HEK293T (cell line): Measurements from ENCODE around the gene ANXA1.

Source experiments
- CTCF ChIA-PET: fragments of 350-600 bp; formaldehyde crosslinking; extraction: SDS; loops from one replicate; lab custom pipeline; 2021; ENCODE audit warnings: antibody characterized with exemption, inconsistent platforms; lab: Yijun Ruan, JAX
- POLR2A ChIA-PET: fragments of 350-600 bp; formaldehyde crosslinking; extraction: SDS; loops from one replicate; lab custom pipeline; 2020; ENCODE audit warnings: antibody characterized with exemption, inconsistent platforms; lab: Yijun Ruan, JAX
- DNase-seq: peaks from one replicate; pipeline ENCODE4 v3.0.0; 2012; ENCODE audit warnings: mixed read lengths; ENCODE audit errors: extremely low spot score
- ARNT ChIP-seq: fragments of 450-650 bp; IDR thresholded peaks from 2 replicates; pipeline ENCODE4 v1.6.1; 2017; ENCODE audit warnings: mild to moderate bottlenecking
- BHLHE40 ChIP-seq: fragments of 450-650 bp; IDR thresholded peaks from 2 replicates; pipeline ENCODE4 v1.6.1; 2016; ENCODE audit warnings: mild to moderate bottlenecking, moderate library complexity, borderline replicate concordance
- CTBP1 ChIP-seq: fragments of 450-650 bp; IDR thresholded peaks from 2 replicates; pipeline ENCODE4 v1.6.1; 2016; ENCODE audit warnings: borderline replicate concordance
- ELF4 ChIP-seq: fragments of 450-650 bp; IDR thresholded peaks from 2 replicates; pipeline ENCODE4 v1.6.1; 2017; ENCODE audit warnings: antibody characterized with exemption
- FOXA1 ChIP-seq: fragments of 450-650 bp; IDR thresholded peaks from 2 replicates; pipeline ENCODE4 v1.6.1; 2016; ENCODE audit warnings: mild to moderate bottlenecking
- FOXK2 ChIP-seq: fragments of 450-650 bp; IDR thresholded peaks from 2 replicates; pipeline ENCODE4 v1.6.1; 2016; ENCODE audit warnings: mild to moderate bottlenecking
- FOXM1 ChIP-seq: fragments of 450-650 bp; IDR thresholded peaks from 2 replicates; pipeline ENCODE4 v1.6.1; 2017; ENCODE audit warnings: mild to moderate bottlenecking, borderline replicate concordance
- HDGF ChIP-seq: fragments of 450-650 bp; IDR thresholded peaks from 2 replicates; pipeline ENCODE4 v1.6.1; 2017; ENCODE audit warnings: antibody characterized with exemption, borderline replicate concordance
- L3MBTL2 ChIP-seq: fragments of 450-650 bp; conservative IDR thresholded peaks from 2 replicates; pipeline ENCODE4 v1.6.1; 2016; ENCODE audit warnings: mild to moderate bottlenecking
- LEF1 ChIP-seq: fragments of 450-650 bp; IDR thresholded peaks from 2 replicates; pipeline ENCODE4 v1.6.1; 2017; ENCODE audit warnings: mild to moderate bottlenecking, borderline replicate concordance
- NFRKB ChIP-seq: fragments of 450-650 bp; IDR thresholded peaks from 2 replicates; pipeline ENCODE4 v1.6.1; 2016; ENCODE audit warnings: mild to moderate bottlenecking, moderate library complexity
- SP1 ChIP-seq: fragments of 450-650 bp; IDR thresholded peaks from 2 replicates; pipeline ENCODE4 v1.6.1; 2017
- SUZ12 ChIP-seq: fragments of 450-650 bp; IDR thresholded peaks from 2 replicates; pipeline ENCODE4 v1.6.1; 2016; ENCODE audit warnings: mild to moderate bottlenecking
- TARDBP ChIP-seq: fragments of 450-650 bp; IDR thresholded peaks from 2 replicates; pipeline ENCODE4 v1.6.1; 2016
- ZNF384 ChIP-seq: fragments of 450-650 bp; IDR thresholded peaks from 2 replicates; pipeline ENCODE4 v1.6.1; 2016
- TF ChIP-seq, protein P1 (sequence below): fragments of 450-650 bp; IDR thresholded peaks from 2 replicates; pipeline ENCODE4 v1.6.1; 2016

Gene ANXA1

DNA sequence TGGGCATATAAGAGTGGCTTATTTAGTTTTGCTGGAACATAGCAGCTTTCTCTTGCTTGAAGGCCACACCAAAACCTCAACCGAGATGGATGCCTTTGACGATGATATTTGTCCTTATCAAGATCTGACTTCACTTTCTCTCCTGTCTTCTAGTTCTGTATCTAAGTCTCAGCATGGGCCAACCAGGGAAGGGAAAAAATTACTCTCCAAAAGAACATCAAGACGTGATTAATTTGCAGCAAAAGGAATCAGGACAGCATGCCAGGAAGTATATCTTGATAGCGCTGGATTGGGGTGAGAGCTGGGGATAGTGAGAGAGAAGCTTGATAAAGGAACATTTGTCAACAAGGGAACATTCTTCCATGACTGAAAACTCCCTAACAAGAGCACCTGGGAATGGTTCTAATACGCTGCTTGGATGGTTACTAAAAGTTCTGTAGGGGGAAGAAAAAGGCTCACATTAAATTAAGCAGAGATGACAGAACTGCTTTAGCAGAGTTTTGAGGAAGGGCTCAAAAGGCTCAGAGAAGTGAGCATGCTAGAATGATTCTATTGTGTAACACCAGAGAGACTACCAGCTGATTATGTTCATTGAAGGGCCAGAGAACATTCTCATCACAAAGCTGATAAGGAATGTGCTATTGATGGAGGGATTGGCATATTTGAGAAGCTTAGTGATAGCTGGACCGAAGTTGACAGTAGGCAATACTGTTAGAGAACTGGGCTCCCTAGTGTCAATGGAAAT, 21.6 kb upstream of the ANXA1 start:
- CTCF ChIA-PET, result no interaction called here
- POLR2A ChIA-PET, result no interaction called here
- TF ChIP-seq HDGF, result no peak
- TF ChIP-seq FOXA1, result no peak
- TF ChIP-seq FOXK2, result no peak
- no peak for TF ChIP-seq L3MBTL2
- TF ChIP-seq ZNF384, result no peak
- TF ChIP-seq FOXM1, result no peak
- TF ChIP-seq SP1, result no peak
- no peak for TF ChIP-seq LEF1
- no peak for TF ChIP-seq TARDBP
- TF ChIP-seq CTBP1, result no peak
- DNase-seq, result no peak

- POLR2A ChIA-PET, result no interaction called here
- CTCF ChIA-PET, result no interaction called here
- TF ChIP-seq SP1 (no peak), TARDBP (no peak), L3MBTL2 (no peak), ARNT (no peak), CTBP1 (no peak), FOXK2 (no peak), FOXM1 (no peak), BHLHE40 (no peak), ELF4 (no peak), HDGF (no peak), ZNF384 (no peak), NFRKB (no peak), LEF1 (no peak), SUZ12 (no peak), FOXA1 (no peak)
- TF ChIP-seq, protein P1, sequence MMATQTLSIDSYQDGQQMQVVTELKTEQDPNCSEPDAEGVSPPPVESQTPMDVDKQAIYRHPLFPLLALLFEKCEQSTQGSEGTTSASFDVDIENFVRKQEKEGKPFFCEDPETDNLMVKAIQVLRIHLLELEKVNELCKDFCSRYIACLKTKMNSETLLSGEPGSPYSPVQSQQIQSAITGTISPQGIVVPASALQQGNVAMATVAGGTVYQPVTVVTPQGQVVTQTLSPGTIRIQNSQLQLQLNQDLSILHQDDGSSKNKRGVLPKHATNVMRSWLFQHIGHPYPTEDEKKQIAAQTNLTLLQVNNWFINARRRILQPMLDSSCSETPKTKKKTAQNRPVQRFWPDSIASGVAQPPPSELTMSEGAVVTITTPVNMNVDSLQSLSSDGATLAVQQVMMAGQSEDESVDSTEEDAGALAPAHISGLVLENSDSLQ, result no peak
- DNase-seq, result no peak
These were observed 20.2 kb upstream of the ANXA1 start for GRCh38 chr9:73131461-73131860.

GRCh38 chr9:73132034-73132776, 19.5 kb upstream of the ANXA1 start:
- no peak for TF ChIP-seq L3MBTL2
- TF ChIP-seq, protein P1, result no peak
- no peak for TF ChIP-seq CTBP1
- ChIA-PET CTCF (no interaction called here), POLR2A (interaction anchor here (1.0 kb wide), 1 partner anchor 15 kb away, joined by 3 read pairs; no protein-coding TSS in a partner anchor)
- peak; percentile 52 for DNase-seq

DNA sequence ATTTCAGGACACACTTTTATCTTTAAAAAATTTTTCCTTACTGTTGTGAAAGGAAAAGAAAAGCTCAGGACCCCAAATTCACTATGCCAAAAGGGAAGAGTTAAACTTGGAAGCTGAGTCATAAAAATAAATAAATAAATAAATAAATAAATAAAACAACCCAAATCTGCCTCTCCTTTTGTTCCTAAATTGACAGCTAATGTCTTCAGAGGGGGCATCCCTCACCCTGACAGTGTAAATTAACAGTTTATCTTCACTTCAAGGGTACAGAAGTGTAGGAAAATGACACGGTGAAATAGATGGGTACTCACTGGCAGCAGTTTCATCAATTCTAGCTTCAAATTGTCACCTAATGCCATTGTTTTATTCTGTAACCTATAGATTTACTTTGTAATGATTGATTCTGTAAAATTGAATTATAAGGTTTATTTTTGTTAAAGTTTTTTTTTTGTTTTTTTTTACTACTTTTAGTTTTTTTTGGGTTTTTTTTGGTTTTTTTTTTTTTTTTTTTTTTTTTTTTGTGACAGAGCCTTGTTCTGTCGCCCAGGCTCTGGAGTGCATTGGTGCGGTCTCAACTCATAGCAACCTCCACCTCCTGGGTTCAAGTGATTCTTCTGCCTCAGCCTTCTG, 18.5 kb upstream of the ANXA1 start:
- ChIA-PET CTCF (interaction anchor here (0.8 kb wide), 1 partner anchor 531 kb away, joined by 4 read pairs; no protein-coding TSS in a partner anchor), POLR2A (interaction anchor here (1.0 kb wide), 1 partner anchor 14 kb away, joined by 3 read pairs; no protein-coding TSS in a partner anchor)
- DNase-seq, result no peak
- TF ChIP-seq ELF4 (no peak), ZNF384 (peak; percentile 71)

DNA sequence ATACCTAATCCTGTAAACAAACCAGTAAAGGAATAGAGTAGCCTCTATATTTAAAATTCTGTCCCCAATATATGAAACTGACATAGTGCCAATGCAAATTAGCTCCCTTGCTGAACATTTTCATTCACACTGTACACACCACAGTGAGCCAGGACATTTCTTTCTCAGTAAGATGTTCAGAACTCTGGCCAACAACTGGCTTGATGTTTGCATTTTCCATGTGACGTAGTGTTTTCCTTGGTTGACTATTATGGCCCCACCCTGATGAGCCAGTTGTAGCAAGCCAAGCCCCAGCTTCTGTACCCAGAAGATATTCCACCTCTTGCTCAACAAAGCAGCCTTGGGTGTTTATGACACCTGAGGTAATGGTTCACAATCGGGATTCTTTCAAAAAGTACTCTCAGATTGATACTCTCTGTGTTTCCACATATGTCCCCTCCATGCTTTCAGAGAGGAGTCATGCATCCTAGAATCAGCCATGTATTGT, 17.7 kb upstream of the ANXA1 start:
- TF ChIP-seq ARNT, result no peak
- no peak for TF ChIP-seq ELF4
- TF ChIP-seq LEF1, result no peak
- TF ChIP-seq, protein P1, result no peak
- TF ChIP-seq NFRKB, result no peak
- TF ChIP-seq ZNF384, result no peak
- TF ChIP-seq BHLHE40, result no peak
- no peak for TF ChIP-seq SP1
- TF ChIP-seq L3MBTL2, result no peak
- TF ChIP-seq HDGF, result no peak
- no peak for TF ChIP-seq FOXM1
- no peak for DNase-seq
- ChIA-PET POLR2A (no interaction called here), CTCF (no interaction called here)

- POLR2A ChIA-PET, result no interaction called here
- no peak for TF ChIP-seq FOXK2
- TF ChIP-seq HDGF, result no peak
- TF ChIP-seq L3MBTL2, result no peak
- no peak for TF ChIP-seq FOXA1
- TF ChIP-seq ELF4, result no peak
- no peak for TF ChIP-seq NFRKB
- TF ChIP-seq, protein P1, result no peak
- no peak for TF ChIP-seq BHLHE40
- TF ChIP-seq FOXM1, result no peak
- TF ChIP-seq ARNT, result no peak
- TF ChIP-seq SUZ12, result no peak
- TF ChIP-seq SP1, result no peak
- no peak for TF ChIP-seq CTBP1
- TF ChIP-seq LEF1, result no peak
- DNase-seq, result no peak
- CTCF ChIA-PET, result no interaction called here
These were observed 16.3 kb upstream of the ANXA1 start for GRCh38 chr9:73135394-73135793.
